ENCODE results near the gene ERICH4.
"Not testable (repeated sequence)": the region's sequence is repeated elsewhere in the genome, so short reads cannot be mapped to it uniquely, and the experiment has no call there.

The ERICH4 gene

DNA sequence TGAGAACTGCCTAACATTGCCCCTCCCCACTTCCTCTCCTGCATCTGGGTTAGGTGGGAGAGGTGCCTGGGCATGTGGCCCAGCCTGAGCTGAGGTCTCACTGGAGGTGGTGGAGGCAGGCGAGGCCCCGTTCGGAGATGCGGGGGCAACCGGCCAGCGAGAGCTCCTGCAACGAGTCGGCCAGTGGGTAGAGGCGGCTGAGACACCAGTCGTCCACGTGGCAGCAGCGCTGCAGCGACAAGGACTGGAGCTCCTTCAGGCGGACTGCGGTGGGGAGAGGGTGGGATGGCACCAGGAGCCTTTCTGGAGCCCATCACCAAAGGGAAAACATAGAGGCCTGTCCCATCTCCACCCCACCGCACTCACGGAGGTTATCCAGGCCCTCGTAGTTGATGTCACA, 9.8 kb upstream of the ERICH4 start:
- no peak overlapping the region for H3K4me3 ChIP-seq (ENCODE audit: low read length in 2 of 2)
- no peak overlapping the region for H3K27ac ChIP-seq (ENCODE audit: low read depth in 2 of 2, low read length in 2 of 2)
- H3K36me3 ChIP-seq (ENCODE audit: control insufficient read depth in 2 of 2, insufficient read depth in 2 of 2, low read length in 2 of 2) = peaks cover 22 to 34% of the 10 kb centered on the region in 2 donors
- peaks cover 6 to 9% of the 10 kb centered on the region in 2 donors for H3K4me1 ChIP-seq (ENCODE audit: control insufficient read depth in 2 of 2, insufficient read depth in 2 of 2, low read length in 2 of 2)
- H3K27me3 ChIP-seq (ENCODE audit: control insufficient read depth in 2 of 2, insufficient read depth in 2 of 2, low read length in 2 of 2) = no peaks in the 10 kb centered on the region
- H3K9ac ChIP-seq (ENCODE audit: low read depth in 1 of 2, low read length in 2 of 2) = no peak overlapping the region
- H3K9me3 ChIP-seq (ENCODE audit: control insufficient read depth in 2 of 2, low read length in 2 of 2) = no peaks in the 10 kb centered on the region

- Histone ChIP-seq H3K4me1 (ENCODE audit: control insufficient read depth in 2 of 2, insufficient read depth in 2 of 2, low read length in 2 of 2) (peaks cover 3 to 10% of the 10 kb centered on the region in 2 donors), H3K4me3 (ENCODE audit: low read length in 2 of 2) (no peak overlapping the region), H3K9me3 (ENCODE audit: control insufficient read depth in 2 of 2, low read length in 2 of 2) (no peaks in the 10 kb centered on the region), H3K27me3 (ENCODE audit: control insufficient read depth in 2 of 2, insufficient read depth in 2 of 2, low read length in 2 of 2) (no peaks in the 10 kb centered on the region), H3K27ac (ENCODE audit: low read depth in 2 of 2, low read length in 2 of 2) (no peak overlapping the region), H3K9ac (ENCODE audit: low read depth in 1 of 2, low read length in 2 of 2) (no peak overlapping the region), H3K36me3 (ENCODE audit: control insufficient read depth in 2 of 2, insufficient read depth in 2 of 2, low read length in 2 of 2) (peaks cover 22 to 34% of the 10 kb centered on the region in 2 donors)
Observed at GRCh38 chr19:41434450-41434849, 8.5 kb upstream of the ERICH4 start.

DNA sequence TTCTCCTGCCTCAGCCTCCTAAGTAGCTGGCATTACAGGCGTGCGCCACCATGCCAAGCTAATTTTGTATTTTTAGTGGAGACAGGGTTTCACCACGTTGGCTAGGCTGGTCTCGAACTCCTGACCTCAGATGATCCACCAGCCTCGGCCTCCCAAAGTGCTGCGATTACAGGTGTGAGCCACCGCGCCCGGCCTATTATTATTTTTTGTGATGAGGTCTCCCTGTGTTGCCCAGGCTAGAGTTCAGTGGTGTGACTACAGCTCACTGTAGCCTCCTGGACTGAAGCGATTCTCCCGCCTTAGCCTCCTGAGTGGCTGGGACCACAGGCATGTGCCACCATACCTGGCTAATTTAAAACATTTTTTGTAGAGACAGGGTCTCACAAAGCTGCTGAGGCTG, 7.6 kb upstream of the ERICH4 start:
- Histone ChIP-seq H3K4me1 (ENCODE audit: control insufficient read depth in 2 of 2, insufficient read depth in 2 of 2, low read length in 2 of 2) (peaks cover 8 to 13% of the 10 kb centered on the region in 2 donors), H3K36me3 (ENCODE audit: control insufficient read depth in 2 of 2, insufficient read depth in 2 of 2, low read length in 2 of 2) (peaks cover 22 to 34% of the 10 kb centered on the region in 2 donors)
- H3K4me3 ChIP-seq (ENCODE audit: low read length in 2 of 2); H3K9me3 ChIP-seq (ENCODE audit: control insufficient read depth in 2 of 2, low read length in 2 of 2); H3K27me3 ChIP-seq (ENCODE audit: control insufficient read depth in 2 of 2, insufficient read depth in 2 of 2, low read length in 2 of 2); H3K27ac ChIP-seq (ENCODE audit: low read depth in 2 of 2, low read length in 2 of 2); H3K9ac ChIP-seq (ENCODE audit: low read depth in 1 of 2, low read length in 2 of 2): not testable (repeated sequence)

GRCh38 chr19:41435936-41436673, 6.9 kb upstream of the ERICH4 start:
- peak overlapping the region in 1 of 2 donors; percentile 32 for H3K27ac ChIP-seq (ENCODE audit: low read depth in 2 of 2, low read length in 2 of 2)
- H3K27me3 ChIP-seq (ENCODE audit: control insufficient read depth in 2 of 2, insufficient read depth in 2 of 2, low read length in 2 of 2) = no peaks in the 10 kb centered on the region
- no peak overlapping the region for H3K9ac ChIP-seq (ENCODE audit: low read depth in 1 of 2, low read length in 2 of 2)
- no peaks in the 10 kb centered on the region for H3K9me3 ChIP-seq (ENCODE audit: control insufficient read depth in 2 of 2, low read length in 2 of 2)
- peaks cover 22 to 34% of the 10 kb centered on the region in 2 donors for H3K36me3 ChIP-seq (ENCODE audit: control insufficient read depth in 2 of 2, insufficient read depth in 2 of 2, low read length in 2 of 2)
- H3K4me3 ChIP-seq (ENCODE audit: low read length in 2 of 2) = no peak overlapping the region
- peaks cover 8 to 13% of the 10 kb centered on the region in 2 donors for H3K4me1 ChIP-seq (ENCODE audit: control insufficient read depth in 2 of 2, insufficient read depth in 2 of 2, low read length in 2 of 2)

- H3K9ac ChIP-seq (ENCODE audit: low read depth in 1 of 2, low read length in 2 of 2) = peak overlapping the region in 1 of 2 donors; percentile 26
- no peaks in the 10 kb centered on the region for H3K9me3 ChIP-seq (ENCODE audit: control insufficient read depth in 2 of 2, low read length in 2 of 2)
- H3K27me3 ChIP-seq (ENCODE audit: control insufficient read depth in 2 of 2, insufficient read depth in 2 of 2, low read length in 2 of 2) = no peaks in the 10 kb centered on the region
- peaks cover 8 to 13% of the 10 kb centered on the region in 2 donors for H3K4me1 ChIP-seq (ENCODE audit: control insufficient read depth in 2 of 2, insufficient read depth in 2 of 2, low read length in 2 of 2)
- peaks cover 22 to 31% of the 10 kb centered on the region in 2 donors for H3K36me3 ChIP-seq (ENCODE audit: control insufficient read depth in 2 of 2, insufficient read depth in 2 of 2, low read length in 2 of 2)
- no peak overlapping the region for H3K4me3 ChIP-seq (ENCODE audit: low read length in 2 of 2)
- peak overlapping the region; percentile 44 to 48 for H3K27ac ChIP-seq (ENCODE audit: low read depth in 2 of 2, low read length in 2 of 2)
Observed at GRCh38 chr19:41436674-41436951, 6.3 kb upstream of the ERICH4 start.

GRCh38 chr19:41437944-41438574, 4.9 kb upstream of the ERICH4 start:
- H3K27me3 ChIP-seq (ENCODE audit: control insufficient read depth in 2 of 2, insufficient read depth in 2 of 2, low read length in 2 of 2) = no peaks in the 10 kb centered on the region
- peaks cover 10 to 18% of the 10 kb centered on the region in 2 donors for H3K36me3 ChIP-seq (ENCODE audit: control insufficient read depth in 2 of 2, insufficient read depth in 2 of 2, low read length in 2 of 2)
- no peaks in the 10 kb centered on the region for H3K9me3 ChIP-seq (ENCODE audit: control insufficient read depth in 2 of 2, low read length in 2 of 2)
- H3K9ac ChIP-seq (ENCODE audit: low read depth in 1 of 2, low read length in 2 of 2) = no peak overlapping the region
- H3K4me3 ChIP-seq (ENCODE audit: low read length in 2 of 2) = no peak overlapping the region
- H3K4me1 ChIP-seq (ENCODE audit: control insufficient read depth in 2 of 2, insufficient read depth in 2 of 2, low read length in 2 of 2) = peaks cover 8 to 13% of the 10 kb centered on the region in 2 donors
- H3K27ac ChIP-seq (ENCODE audit: low read depth in 2 of 2, low read length in 2 of 2) = no peak overlapping the region

- no peaks in the 10 kb centered on the region for H3K9me3 ChIP-seq (ENCODE audit: control insufficient read depth in 2 of 2, low read length in 2 of 2)
- H3K9ac ChIP-seq (ENCODE audit: low read depth in 1 of 2, low read length in 2 of 2) = peak within 1 kb of the TSS; percentile 90 to 95
- H3K4me1 ChIP-seq (ENCODE audit: control insufficient read depth in 2 of 2, insufficient read depth in 2 of 2, low read length in 2 of 2) = peaks cover 8 to 13% of the 10 kb centered on the region in 2 donors
- H3K27ac ChIP-seq (ENCODE audit: low read depth in 2 of 2, low read length in 2 of 2) = peak within 1 kb of the TSS; percentile 93 to 98
- no peaks in the 10 kb centered on the region for H3K27me3 ChIP-seq (ENCODE audit: control insufficient read depth in 2 of 2, insufficient read depth in 2 of 2, low read length in 2 of 2)
- H3K4me3 ChIP-seq (ENCODE audit: low read length in 2 of 2) = peak within 1 kb of the TSS; percentile 91 to 98
- peaks cover 5 to 13% of the 10 kb centered on the region in 2 donors for H3K36me3 ChIP-seq (ENCODE audit: control insufficient read depth in 2 of 2, insufficient read depth in 2 of 2, low read length in 2 of 2)
Observed at GRCh38 chr19:41439441-41440222, 3.3 kb upstream of the ERICH4 start, which contains the start of gene DMAC2. DMAC2 (minus strand) TSS chr19:41439912; CDS start chr19:41439899, 13 bp downstream.

DNA sequence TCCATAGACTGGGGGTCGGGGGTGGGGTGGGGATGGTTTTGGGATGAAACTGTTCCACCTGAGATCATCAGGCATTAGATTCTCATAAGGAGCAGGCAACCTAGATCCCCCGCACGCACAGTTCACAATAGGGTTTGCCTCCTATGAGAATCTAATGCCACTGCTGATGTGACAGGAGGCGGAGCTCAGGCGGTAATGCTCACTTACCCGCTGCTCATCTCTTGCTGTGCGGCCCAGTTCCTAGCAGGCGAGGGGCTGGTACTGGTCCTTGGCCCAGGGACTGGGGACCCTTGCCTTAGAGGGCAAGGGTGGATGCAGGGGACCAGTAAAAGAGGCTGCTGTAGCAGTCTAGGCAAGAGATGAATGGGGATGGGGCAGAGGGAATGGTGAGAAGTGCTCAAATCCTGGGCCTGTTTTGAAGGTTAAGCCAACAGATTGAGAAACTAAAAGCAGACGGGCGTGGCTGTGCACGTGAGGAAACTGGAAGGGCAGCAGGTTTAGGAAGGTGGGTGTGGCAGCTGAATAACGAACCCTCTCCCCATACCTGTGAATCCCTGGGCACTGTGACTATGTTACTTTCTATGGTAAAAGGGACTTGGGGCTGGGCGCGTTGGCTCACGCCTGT, 1.5 kb upstream of the ERICH4 start:
- peaks cover 8 to 13% of the 10 kb centered on the region in 2 donors for H3K4me1 ChIP-seq (ENCODE audit: control insufficient read depth in 2 of 2, insufficient read depth in 2 of 2, low read length in 2 of 2)
- no peak overlapping the region for H3K9ac ChIP-seq (ENCODE audit: low read depth in 1 of 2, low read length in 2 of 2)
- H3K36me3 ChIP-seq (ENCODE audit: control insufficient read depth in 2 of 2, insufficient read depth in 2 of 2, low read length in 2 of 2) = peaks cover 5 to 9% of the 10 kb centered on the region in 2 donors
- peaks cover 0 to 3% of the 10 kb centered on the region in 2 donors for H3K27me3 ChIP-seq (ENCODE audit: control insufficient read depth in 2 of 2, insufficient read depth in 2 of 2, low read length in 2 of 2)
- H3K4me3 ChIP-seq (ENCODE audit: low read length in 2 of 2) = no peak overlapping the region
- no peak overlapping the region for H3K27ac ChIP-seq (ENCODE audit: low read depth in 2 of 2, low read length in 2 of 2)
- H3K9me3 ChIP-seq (ENCODE audit: control insufficient read depth in 2 of 2, low read length in 2 of 2) = no peaks in the 10 kb centered on the region

GRCh38 chr19:41443813-41444455, 978 bp downstream of the ERICH4 start:
- Histone ChIP-seq H3K4me1 (ENCODE audit: control insufficient read depth in 2 of 2, insufficient read depth in 2 of 2, low read length in 2 of 2) (peaks cover 5 to 8% of the 10 kb centered on the region in 2 donors), H3K27me3 (ENCODE audit: control insufficient read depth in 2 of 2, insufficient read depth in 2 of 2, low read length in 2 of 2) (peaks cover 3 to 4% of the 10 kb centered on the region in 2 donors), H3K9me3 (ENCODE audit: control insufficient read depth in 2 of 2, low read length in 2 of 2) (no peaks in the 10 kb centered on the region), H3K4me3 (ENCODE audit: low read length in 2 of 2) (no peak overlapping the region), H3K27ac (ENCODE audit: low read depth in 2 of 2, low read length in 2 of 2) (no peak overlapping the region), H3K36me3 (ENCODE audit: control insufficient read depth in 2 of 2, insufficient read depth in 2 of 2, low read length in 2 of 2) (no peaks in the 10 kb centered on the region), H3K9ac (ENCODE audit: low read depth in 1 of 2, low read length in 2 of 2) (no peak overlapping the region)

Measured in mucosa of rectum (tissue), 2 donors.